ENCODE results near the gene EFHD2.
"Not testable (repeated sequence)": the region's sequence is repeated elsewhere in the genome, so short reads cannot be mapped to it uniquely, and the experiment has no call there.

The EFHD2 gene

DNA sequence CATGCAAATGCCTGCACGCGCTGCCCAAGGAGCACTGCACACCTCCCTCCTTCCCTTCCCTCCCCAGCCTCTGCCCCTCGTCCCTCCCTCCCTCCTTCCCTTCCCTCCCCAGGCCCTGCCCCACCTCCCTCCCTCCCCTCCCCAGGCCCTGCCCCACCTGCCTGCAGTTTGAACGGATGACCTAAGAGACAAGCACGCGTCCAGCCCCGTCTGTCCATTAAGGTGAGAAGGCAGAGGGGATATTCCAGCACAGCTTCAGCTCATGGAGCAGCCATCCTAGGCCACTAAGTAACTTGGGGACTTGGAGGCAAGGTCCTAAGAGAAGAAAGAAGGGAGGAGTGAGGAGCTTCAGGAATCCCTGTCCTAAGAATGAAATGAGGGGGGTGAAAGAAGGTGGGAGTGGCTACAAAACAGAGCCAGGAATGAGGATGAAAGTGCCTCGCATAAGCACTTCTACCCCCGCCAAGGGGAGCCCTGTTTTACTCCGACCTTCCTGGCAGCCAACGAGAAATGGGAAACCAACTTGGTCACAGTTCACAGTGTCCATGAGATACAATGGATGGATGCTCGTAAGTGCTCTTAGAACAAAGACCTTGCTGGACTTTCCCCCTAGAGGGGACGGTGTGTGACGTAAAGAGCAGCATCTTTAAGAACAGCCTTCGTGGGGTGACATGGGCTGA is 21.3 kb upstream of the EFHD2 start:
- TF ChIP-seq POLR2AphosphoS5 (IDR thresholded peaks at IDR 0.05; ENCODE audit: low read depth) (no peak), GABPA (IDR thresholded peaks at IDR 0.05; ENCODE audit: low read depth) (no peak), SPI1 (IDR thresholded peaks at IDR 0.05; ENCODE audit: borderline replicate concordance, low read depth) (no peak)
- TF ChIP-seq, protein P1, sequence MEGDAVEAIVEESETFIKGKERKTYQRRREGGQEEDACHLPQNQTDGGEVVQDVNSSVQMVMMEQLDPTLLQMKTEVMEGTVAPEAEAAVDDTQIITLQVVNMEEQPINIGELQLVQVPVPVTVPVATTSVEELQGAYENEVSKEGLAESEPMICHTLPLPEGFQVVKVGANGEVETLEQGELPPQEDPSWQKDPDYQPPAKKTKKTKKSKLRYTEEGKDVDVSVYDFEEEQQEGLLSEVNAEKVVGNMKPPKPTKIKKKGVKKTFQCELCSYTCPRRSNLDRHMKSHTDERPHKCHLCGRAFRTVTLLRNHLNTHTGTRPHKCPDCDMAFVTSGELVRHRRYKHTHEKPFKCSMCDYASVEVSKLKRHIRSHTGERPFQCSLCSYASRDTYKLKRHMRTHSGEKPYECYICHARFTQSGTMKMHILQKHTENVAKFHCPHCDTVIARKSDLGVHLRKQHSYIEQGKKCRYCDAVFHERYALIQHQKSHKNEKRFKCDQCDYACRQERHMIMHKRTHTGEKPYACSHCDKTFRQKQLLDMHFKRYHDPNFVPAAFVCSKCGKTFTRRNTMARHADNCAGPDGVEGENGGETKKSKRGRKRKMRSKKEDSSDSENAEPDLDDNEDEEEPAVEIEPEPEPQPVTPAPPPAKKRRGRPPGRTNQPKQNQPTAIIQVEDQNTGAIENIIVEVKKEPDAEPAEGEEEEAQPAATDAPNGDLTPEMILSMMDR (IDR thresholded peaks at IDR 0.05; ENCODE audit: insufficient read depth, low read length): no peak
- TF ChIP-seq, protein P2, sequence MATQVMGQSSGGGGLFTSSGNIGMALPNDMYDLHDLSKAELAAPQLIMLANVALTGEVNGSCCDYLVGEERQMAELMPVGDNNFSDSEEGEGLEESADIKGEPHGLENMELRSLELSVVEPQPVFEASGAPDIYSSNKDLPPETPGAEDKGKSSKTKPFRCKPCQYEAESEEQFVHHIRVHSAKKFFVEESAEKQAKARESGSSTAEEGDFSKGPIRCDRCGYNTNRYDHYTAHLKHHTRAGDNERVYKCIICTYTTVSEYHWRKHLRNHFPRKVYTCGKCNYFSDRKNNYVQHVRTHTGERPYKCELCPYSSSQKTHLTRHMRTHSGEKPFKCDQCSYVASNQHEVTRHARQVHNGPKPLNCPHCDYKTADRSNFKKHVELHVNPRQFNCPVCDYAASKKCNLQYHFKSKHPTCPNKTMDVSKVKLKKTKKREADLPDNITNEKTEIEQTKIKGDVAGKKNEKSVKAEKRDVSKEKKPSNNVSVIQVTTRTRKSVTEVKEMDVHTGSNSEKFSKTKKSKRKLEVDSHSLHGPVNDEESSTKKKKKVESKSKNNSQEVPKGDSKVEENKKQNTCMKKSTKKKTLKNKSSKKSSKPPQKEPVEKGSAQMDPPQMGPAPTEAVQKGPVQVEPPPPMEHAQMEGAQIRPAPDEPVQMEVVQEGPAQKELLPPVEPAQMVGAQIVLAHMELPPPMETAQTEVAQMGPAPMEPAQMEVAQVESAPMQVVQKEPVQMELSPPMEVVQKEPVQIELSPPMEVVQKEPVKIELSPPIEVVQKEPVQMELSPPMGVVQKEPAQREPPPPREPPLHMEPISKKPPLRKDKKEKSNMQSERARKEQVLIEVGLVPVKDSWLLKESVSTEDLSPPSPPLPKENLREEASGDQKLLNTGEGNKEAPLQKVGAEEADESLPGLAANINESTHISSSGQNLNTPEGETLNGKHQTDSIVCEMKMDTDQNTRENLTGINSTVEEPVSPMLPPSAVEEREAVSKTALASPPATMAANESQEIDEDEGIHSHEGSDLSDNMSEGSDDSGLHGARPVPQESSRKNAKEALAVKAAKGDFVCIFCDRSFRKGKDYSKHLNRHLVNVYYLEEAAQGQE (IDR thresholded peaks at IDR 0.05; ENCODE audit: insufficient replicate concordance, low read depth): no peak
- Histone ChIP-seq H3K4me3 (replicated peaks; ENCODE audit: insufficient read depth, low read length) (no peak overlapping the region), H3K27me3 (ENCODE audit: insufficient read depth, poor library complexity, severe bottlenecking) (peaks cover 18% of the 10 kb centered on the region), H3K27ac (replicated peaks) (no peak overlapping the region)
- no peak for DNase-seq (ENCODE audit: low read depth in 1 of 2, low spot score in 1 of 2)

DNA sequence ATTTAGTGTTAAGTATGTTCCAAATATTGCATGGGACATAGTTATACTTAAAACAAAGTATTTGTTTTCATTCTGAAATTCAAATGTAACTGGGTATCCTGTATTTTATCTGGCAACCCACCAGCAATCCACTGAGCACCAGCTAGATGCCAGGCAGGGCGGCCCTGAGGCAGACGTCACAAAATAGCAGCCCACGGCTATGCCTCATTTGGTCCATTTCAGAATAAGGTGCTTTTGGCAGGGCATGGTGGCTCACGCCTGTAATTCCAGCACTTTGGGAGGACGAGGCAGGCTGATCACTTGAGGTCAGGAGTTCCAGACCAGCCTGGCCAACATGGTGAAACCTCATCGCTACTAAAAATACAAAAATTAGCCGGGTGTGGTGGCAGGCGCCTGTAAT is 19.9 kb upstream of the EFHD2 start:
- H3K4me3 ChIP-seq (replicated peaks; ENCODE audit: insufficient read depth, low read length); DNase-seq (ENCODE audit: low read depth in 1 of 2, low spot score in 1 of 2); H3K27ac ChIP-seq (replicated peaks): not testable (repeated sequence)
- H3K27me3 ChIP-seq (ENCODE audit: insufficient read depth, poor library complexity, severe bottlenecking): peaks cover 14% of the 10 kb centered on the region

DNA sequence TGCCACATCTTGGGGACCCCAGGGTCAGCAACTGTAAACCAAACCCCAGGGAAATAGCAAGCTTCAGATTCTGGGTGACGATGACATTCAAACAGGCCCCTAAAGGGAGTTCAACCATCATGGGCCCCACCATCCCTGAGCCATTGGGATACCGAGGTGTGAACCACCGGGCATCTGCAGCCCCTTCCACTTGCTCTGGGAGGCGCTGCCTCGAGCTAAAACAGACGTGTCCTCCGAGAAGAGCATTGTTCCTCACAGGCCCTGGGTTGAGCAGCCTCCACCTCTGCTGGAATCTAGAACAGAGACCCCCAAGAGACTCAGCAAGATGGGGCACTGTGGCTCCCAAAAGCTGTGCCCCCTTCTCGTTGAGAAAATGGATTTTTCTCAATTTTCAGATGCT is 19.0 kb upstream of the EFHD2 start:
- no peak overlapping the region for H3K4me3 ChIP-seq (replicated peaks; ENCODE audit: insufficient read depth, low read length)
- H3K27ac ChIP-seq (replicated peaks): no peak overlapping the region
- peaks cover 14% of the 10 kb centered on the region for H3K27me3 ChIP-seq (ENCODE audit: insufficient read depth, poor library complexity, severe bottlenecking)
- no peak for DNase-seq (ENCODE audit: low read depth in 1 of 2, low spot score in 1 of 2)
- TF ChIP-seq SPI1 (IDR thresholded peaks at IDR 0.05; ENCODE audit: borderline replicate concordance, low read depth) (no peak), GABPA (IDR thresholded peaks at IDR 0.05; ENCODE audit: low read depth) (no peak), POLR2AphosphoS5 (IDR thresholded peaks at IDR 0.05; ENCODE audit: low read depth) (no peak)
- TF ChIP-seq, protein P1 (IDR thresholded peaks at IDR 0.05; ENCODE audit: insufficient read depth, low read length): no peak
- TF ChIP-seq, protein P2 (IDR thresholded peaks at IDR 0.05; ENCODE audit: insufficient replicate concordance, low read depth): no peak

DNA sequence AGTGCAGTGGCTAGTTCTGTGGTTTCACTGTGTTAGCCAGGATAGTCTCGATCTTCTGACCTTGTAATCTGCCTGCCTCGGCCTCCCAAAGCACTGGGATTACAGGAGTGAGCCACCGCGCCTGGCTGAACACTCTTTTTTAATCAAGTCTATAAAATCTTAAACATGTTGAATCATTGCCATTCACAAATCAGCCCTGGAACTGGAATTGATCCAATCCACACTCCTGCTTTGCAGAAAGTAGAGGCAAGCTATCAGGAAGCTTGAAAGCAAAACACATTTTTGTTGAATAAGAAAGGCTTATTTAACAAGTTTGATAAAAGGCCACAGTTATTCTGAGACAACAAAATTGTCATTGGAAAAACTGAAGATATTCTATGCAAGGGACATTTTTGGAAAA is 18.3 kb upstream of the EFHD2 start:
- H3K4me3 ChIP-seq (replicated peaks; ENCODE audit: insufficient read depth, low read length): no peak overlapping the region
- no peak for TF ChIP-seq GABPA (IDR thresholded peaks at IDR 0.05; ENCODE audit: low read depth)
- no peak for TF ChIP-seq SPI1 (IDR thresholded peaks at IDR 0.05; ENCODE audit: borderline replicate concordance, low read depth)
- TF ChIP-seq, protein P1 (IDR thresholded peaks at IDR 0.05; ENCODE audit: insufficient read depth, low read length): no peak
- TF ChIP-seq, protein P2 (IDR thresholded peaks at IDR 0.05; ENCODE audit: insufficient replicate concordance, low read depth): no peak
- TF ChIP-seq POLR2AphosphoS5 (IDR thresholded peaks at IDR 0.05; ENCODE audit: low read depth): no peak
- DNase-seq (ENCODE audit: low read depth in 1 of 2, low spot score in 1 of 2): no peak
- H3K27me3 ChIP-seq (ENCODE audit: insufficient read depth, poor library complexity, severe bottlenecking): peaks cover 10% of the 10 kb centered on the region
- H3K27ac ChIP-seq (replicated peaks): no peak overlapping the region

Measured in HL-60 (cell line).